HG03457 (cell line): ENCODE results near the gene CCSAP.
"Not testable (repeated sequence)": the region's sequence is repeated elsewhere in the genome, so short reads cannot be mapped to it uniquely, and the experiment has no call there.

ENCODE experiments used
- ATAC-seq: cut with Tn5 transposase; IDR thresholded peaks from one replicate; pipeline ENCODE4 v1.9.1; 2021; ENCODE audit warnings: moderate number of reproducible peaks; ENCODE audit not compliant: unreplicated experiment

Gene CCSAP

GRCh38 chr1:229325853-229326487, 16.9 kb downstream of the CCSAP start:
- ATAC-seq = no peak

DNA sequence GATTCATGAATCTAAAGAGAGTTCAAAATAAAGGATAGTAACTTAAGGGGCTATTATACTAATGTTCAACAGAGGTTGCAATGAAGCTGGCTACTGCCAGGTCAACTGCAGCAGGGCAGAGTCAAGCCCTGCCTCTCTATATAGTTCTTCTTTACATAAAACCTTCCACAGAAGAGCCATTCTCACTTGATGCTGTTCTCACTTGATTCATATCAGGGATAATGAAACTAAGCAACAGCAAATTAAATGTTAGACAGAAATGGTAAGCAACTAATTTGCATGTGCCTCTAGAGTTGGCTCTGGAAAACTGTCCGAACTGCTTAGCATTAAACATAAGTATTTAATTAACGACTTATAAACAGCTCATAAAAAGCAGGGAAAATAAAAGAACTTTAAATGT, 17.4 kb downstream of the CCSAP start:
- ATAC-seq = no peak

DNA sequence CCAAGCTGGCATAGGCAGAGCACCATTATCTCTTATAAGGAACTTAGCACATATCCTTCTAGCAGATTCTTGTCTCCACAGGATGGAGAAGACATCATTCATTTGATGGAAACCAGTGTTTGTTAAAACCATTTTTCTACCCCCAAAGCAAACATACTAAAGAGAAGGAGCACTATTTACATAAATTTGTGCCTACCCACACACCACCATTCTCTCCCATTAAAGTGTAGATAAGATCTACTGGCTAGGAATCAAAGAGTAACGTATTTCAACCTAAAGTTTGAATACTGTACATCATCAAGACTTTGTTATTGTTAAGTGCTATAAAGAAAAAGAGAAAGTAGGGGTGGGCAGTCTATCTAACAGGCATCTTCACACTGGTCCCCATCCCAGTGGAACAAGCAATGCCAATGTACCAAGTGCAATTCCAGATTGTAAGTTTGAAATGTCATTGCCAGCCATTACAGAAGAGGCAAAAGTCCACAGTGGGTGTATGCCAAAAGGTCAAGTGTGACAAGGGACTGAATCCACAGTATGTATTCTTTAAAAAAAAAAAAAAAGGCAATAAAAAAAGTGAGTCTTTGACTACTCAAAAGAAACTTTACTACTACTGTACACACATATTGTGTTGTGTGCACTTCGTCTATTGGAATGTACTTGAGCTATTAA, 18.8 kb downstream of the CCSAP start:
- ATAC-seq = no peak

GRCh38 chr1:229323201-229323600, 19.6 kb downstream of the CCSAP start:
- no peak for ATAC-seq

- ATAC-seq = no peak
Observed at GRCh38 chr1:229319487-229319886, 23.4 kb downstream of the CCSAP start.

DNA sequence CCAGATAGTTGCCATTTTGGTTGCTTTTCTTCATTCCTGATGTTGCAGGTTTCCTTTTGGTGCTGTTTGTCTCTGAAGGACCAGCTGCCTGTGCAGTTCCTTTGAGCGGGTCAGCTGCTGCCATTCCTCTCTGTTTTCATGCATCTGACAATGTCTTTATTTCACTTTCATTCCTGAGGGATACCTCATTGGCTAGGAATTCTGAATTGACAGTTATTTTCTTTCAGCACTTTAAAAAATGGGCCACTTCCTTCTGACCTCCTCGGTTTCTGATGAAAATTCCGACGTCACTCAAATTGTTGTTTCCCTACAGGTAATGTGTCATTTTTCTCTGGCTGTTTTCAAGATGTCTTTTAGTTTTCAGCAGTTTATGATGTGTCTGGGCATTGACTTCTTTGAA, 24.8 kb downstream of the CCSAP start:
- no peak for ATAC-seq

DNA sequence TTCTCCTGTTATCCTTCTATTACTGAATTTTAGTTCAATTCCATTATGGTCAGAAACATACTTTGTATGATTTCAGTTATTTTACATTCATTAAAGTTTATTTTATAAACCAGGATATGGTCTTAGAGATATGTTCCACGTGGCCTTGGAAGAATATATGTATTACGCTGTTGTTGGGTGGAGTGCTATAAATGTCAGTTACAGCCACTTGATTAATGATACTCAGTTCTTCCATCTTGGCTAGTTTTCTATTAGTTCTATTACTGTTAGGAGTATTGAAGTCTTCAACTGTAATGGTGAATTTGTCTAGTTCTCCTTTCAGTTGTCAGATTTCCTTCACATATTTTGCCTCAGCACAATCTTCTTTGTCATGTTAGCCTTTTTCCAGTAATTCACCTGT, 26.7 kb downstream of the CCSAP start:
- ATAC-seq = no peak

- ATAC-seq = no peak
Observed at GRCh38 chr1:229310833-229311232, 32.0 kb downstream of the CCSAP start.

- ATAC-seq = no peak
Observed at GRCh38 chr1:229309684-229310083, 33.2 kb downstream of the CCSAP start.

DNA sequence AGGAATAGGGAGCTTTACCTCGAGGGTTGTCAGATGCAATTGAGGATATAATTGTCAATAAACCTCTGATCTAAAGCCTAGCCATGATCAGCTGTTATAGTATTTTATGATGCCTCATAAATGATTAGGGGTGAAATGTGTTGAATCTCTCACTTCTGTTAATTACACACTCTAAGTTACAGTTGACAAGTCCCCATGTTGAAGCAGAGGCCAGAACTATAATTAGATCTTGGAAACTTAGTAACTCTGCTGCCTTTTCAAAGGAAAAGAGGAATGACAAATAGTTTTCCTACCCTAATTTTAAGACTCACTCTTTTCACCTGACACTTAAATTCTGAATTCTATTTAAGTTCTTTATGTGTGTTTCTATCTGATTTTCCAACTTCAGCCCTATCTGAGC, 33.8 kb downstream of the CCSAP start:
- no peak for ATAC-seq

DNA sequence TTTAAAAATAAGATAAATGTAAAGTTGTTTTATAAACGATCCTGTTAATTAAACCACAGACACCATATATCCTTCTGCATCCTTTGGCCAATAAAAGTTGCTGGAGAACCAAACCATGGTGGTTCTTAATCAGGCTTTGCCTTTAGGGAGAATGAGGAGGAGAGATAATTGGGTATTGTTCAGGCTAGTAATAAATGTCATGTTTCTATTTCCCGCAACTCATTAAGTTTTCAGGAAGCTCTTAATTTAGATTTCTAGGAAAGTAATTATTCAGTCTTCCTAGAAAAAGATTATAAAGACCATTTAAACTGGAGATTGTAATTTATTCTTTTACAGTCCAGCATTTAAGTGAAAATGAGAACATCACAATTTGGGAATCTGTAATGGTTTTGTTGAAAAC, 37.5 kb downstream of the CCSAP start:
- ATAC-seq = no peak

DNA sequence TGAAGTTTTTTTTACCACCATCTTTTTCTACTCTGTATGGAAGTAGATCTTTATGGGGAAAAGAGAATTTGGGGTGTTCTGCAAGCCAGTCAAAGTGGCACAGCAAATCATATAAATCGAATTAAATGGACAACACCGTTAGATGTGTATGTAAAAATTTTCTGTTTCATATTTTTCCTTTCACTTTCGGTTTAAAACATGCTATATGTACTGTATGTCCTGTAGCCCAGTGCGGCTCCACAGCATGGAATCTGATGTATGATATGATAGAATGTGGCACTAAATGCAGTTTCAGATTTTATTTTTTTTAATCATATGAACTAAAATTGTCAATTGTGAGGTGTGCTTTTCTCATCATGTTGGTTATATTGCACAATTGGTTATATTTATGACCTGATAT, 39.0 kb downstream of the CCSAP start:
- no peak for ATAC-seq

- no peak for ATAC-seq
Observed at GRCh38 chr1:229302740-229303139, 40.1 kb downstream of the CCSAP start.

DNA sequence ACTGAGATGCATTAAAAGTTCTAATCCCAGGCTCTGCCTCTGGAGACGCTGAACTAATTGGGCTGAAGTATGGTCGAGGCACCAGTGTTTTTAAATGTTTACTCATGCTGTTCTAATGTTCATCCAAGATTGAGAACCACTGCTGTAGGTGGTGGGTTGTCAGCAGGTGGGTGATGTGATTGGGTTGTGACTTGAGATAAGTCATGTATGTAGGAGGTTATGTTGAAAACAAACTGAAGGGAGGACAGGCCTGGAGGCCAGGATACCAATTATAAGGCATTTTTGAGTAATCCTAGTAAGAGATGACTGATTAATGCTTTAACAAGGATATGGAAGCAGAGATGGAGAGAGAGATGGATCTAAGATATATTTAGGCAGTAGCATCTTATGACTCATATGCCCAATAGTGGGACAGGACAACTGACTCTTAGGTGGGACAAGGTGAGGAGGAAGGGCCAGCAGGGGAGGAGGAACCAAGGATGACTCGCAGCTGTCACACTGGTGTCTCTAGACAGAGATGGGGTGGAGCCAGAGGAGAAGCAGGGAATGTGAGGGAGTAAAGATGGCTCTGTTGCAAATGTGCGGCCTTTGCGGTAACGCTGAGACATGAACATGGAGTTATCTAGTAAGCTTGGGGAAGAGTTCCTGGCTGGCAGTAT, 42.6 kb downstream of the CCSAP start:
- no peak for ATAC-seq

DNA sequence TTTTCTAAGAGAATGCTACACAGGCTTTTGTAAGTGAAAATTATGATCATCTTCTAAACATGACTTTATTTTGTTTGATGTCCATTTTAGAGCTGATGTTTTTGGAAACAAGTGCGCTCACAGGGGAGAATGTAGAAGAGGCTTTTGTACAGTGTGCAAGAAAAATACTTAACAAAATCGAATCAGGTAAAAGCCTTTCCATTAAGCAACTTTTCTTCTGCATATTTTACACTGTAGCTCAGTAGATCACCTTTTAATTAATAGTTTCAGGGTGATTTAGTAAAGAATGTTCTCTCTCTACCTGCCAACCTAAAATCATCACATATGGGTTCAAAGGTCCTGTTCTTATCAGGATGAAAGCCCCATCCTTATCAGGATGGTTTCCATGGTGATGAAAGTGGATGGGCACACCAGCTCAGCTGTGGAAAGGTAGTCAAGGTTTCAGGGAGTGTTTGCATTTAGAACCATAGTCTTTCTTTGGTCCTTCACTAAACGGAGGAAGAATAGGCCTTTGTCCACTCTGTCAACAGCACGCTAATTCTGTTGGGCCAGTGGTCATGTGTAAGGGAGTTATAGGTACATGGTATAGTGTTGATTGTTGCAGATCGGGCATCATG, 43.9 kb downstream of the CCSAP start:
- ATAC-seq = no peak

DNA sequence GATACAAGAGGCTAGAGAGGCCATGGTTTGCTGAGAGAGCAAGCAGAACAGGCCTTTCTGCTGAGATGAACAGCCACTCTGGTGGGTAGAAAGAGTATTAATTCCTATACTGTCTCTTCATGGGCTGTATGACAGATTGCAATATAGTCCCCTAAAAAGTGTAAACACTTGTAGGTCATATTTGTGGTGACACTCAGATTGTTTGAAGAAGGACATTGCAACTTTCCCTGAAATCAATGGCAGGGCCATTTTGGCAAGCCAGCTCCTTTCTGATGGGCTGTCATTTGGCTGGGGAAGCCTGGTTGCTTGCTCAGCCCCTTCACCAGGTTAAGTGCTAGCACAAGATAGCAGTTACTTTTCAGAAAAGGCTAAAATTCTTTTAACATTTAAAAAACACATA, 44.4 kb downstream of the CCSAP start:
- no peak for ATAC-seq

DNA sequence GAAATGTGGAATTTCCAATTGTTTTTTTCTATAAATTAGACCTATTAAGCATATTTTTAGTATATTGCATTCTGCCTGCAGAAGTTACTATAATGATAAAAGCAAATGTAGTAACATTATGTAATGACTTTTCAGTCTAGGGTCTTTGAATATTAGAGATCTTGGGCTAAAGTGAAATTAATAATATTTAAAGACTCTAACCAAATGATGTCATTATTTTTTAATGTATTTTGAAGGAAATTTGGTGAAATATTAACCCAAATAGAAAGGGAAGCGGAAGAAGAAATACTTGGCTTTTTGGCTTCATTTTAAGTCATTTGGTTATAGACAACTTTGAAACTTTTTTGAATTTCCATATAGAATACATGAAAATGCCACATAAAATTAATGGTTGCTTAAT, 45.1 kb downstream of the CCSAP start:
- no peak for ATAC-seq

- no peak for ATAC-seq
Observed at GRCh38 chr1:229296541-229296941, 46.3 kb downstream of the CCSAP start.

DNA sequence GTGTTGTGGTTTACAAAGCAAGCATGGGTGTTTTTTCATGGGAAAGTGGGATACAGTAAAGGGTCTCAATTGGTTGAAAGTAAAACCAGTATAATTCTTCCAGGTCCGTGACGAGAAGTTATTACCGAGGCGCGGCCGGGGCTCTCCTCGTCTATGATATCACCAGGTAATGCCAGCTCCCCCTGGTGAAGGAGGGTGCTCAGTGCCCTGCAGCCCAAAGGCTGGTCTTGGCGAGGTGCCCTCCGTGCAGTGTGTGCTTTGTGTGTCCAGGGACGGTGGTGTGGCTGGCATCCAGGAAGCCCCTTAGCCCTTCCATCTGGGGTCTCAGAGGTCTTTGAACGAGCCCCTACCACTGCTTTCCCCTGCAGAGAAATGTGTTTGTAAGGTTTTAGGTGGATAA, 47.1 kb downstream of the CCSAP start:
- ATAC-seq = no peak

- ATAC-seq = no peak
Observed at GRCh38 chr1:229293528-229294204, 49.2 kb downstream of the CCSAP start.

DNA sequence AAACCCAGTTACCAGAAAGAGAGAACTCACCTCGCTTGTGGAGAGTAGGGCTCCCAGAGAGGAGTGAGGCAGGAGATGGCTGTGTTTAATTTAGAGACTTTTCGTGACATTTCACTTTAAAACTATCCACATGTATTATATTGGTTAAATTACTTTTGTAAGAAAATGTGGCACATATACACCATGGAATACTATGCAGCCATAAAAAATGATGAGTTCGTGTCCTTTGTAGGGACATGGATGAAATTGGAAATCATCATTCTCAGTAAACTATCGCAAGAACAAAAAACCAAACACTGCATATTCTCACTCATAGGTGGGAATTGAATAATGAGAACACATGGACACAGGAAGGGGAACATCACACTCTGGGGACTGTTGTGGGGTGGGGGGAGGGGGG, 51.2 kb downstream of the CCSAP start:
- ATAC-seq = not testable (repeated sequence)
